ENCODE results near the gene TMBIM6.

TMBIM6 gene

DNA sequence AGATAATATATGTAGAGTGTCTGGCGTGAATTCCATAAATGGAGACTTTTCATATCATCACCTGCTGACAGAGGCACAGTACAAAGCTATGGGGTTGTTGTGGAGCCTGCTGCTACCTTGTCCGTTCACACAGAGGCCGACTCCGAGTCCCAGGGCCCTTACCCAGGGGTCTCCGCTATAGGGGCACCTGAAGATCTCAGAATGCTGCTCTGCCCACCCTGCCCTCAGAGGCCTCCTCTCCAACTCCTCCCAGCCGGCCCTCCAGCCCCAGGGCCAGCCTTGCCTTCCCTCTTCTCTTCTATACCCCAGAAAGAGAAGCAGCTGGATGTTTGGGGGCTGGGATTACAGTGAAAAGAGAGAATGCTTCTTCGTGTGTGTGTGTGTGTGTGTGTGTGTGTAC lies 65.5 kb downstream of the TMBIM6 start:
- Histone ChIP-seq H3K27me3 (replicated peaks) (no peaks in the 10 kb centered on the region), H3K27ac (no peak overlapping the region), H3K4me3 (ENCODE audit: low read depth, low read length) (no peak overlapping the region), H3K36me3 (replicated peaks) (peaks cover 39% of the 10 kb centered on the region)
- DNase-seq: no peak
- TF ChIP-seq, protein P1, sequence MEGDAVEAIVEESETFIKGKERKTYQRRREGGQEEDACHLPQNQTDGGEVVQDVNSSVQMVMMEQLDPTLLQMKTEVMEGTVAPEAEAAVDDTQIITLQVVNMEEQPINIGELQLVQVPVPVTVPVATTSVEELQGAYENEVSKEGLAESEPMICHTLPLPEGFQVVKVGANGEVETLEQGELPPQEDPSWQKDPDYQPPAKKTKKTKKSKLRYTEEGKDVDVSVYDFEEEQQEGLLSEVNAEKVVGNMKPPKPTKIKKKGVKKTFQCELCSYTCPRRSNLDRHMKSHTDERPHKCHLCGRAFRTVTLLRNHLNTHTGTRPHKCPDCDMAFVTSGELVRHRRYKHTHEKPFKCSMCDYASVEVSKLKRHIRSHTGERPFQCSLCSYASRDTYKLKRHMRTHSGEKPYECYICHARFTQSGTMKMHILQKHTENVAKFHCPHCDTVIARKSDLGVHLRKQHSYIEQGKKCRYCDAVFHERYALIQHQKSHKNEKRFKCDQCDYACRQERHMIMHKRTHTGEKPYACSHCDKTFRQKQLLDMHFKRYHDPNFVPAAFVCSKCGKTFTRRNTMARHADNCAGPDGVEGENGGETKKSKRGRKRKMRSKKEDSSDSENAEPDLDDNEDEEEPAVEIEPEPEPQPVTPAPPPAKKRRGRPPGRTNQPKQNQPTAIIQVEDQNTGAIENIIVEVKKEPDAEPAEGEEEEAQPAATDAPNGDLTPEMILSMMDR (IDR thresholded peaks at IDR 0.05; ENCODE audit: low read depth, low read length, missing control alignments): no peak
- in situ Hi-C loops (cut with HindIII; ENCODE audit: low pct_ligation_motif_present, low sequenced_read_pairs): no loop called here

DNA sequence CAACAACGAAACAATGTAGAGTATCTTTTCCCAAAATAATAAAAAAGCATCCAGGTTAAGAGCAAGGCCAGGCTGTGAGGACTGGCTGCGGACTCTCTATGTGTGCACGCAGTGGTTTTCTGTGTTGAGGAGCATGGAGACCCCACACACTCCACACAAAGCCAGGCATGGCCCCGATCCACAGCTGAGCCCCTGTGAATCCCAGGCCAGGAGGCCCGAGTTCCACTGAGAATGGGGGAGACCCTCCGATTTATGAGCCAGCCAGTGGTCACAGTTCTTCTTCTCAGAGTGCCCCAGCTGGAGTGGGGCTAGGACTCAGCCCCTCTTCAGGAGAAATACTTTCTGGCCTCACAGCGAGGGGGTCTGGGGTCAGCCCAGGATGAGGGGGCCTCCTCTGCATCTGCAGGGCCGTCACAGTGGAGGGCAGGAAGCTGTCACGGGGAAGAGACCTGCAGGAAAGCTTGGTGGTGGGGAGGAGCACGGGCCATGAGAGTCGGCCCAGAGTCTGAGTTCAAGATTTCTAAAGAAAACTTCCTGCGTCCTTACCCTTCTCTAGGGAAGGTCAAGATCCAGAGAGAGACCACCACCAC lies 66.7 kb downstream of the TMBIM6 start:
- Histone ChIP-seq H3K4me3 (ENCODE audit: low read depth, low read length) (no peak overlapping the region), H3K36me3 (replicated peaks) (peaks cover 30% of the 10 kb centered on the region), H3K27me3 (replicated peaks) (no peaks in the 10 kb centered on the region), H3K27ac (no peak overlapping the region)
- TF ChIP-seq, protein P1 (IDR thresholded peaks at IDR 0.05; ENCODE audit: low read depth, low read length, missing control alignments): no peak
- in situ Hi-C loops (cut with HindIII; ENCODE audit: low pct_ligation_motif_present, low sequenced_read_pairs): no loop called here
- DNase-seq: no peak

- no peak overlapping the region for H3K4me3 ChIP-seq (ENCODE audit: low read depth, low read length)
- in situ Hi-C loops (cut with HindIII; ENCODE audit: low pct_ligation_motif_present, low sequenced_read_pairs): no loop called here
- H3K27ac ChIP-seq: no peak overlapping the region
Measured at GRCh38 chr12:49808686-49809380, 67.5 kb downstream of the TMBIM6 start.

GRCh38 chr12:49809381-49809905 lies 68.1 kb downstream of the TMBIM6 start:
- H3K36me3 ChIP-seq (replicated peaks): peaks cover 20% of the 10 kb centered on the region
- no peak overlapping the region for H3K27ac ChIP-seq
- TF ChIP-seq, protein P1 (IDR thresholded peaks at IDR 0.05; ENCODE audit: low read depth, low read length, missing control alignments): no peak
- in situ Hi-C loops (cut with HindIII; ENCODE audit: low pct_ligation_motif_present, low sequenced_read_pairs): no loop called here
- DNase-seq: no peak
- no peak overlapping the region for H3K4me3 ChIP-seq (ENCODE audit: low read depth, low read length)
- no peaks in the 10 kb centered on the region for H3K27me3 ChIP-seq (replicated peaks)

More at GRCh38 chr12:49808686-49809380, 67.5 kb downstream of the TMBIM6 start:
- peaks cover 23% of the 10 kb centered on the region for H3K36me3 ChIP-seq (replicated peaks)
- H3K27me3 ChIP-seq (replicated peaks): no peaks in the 10 kb centered on the region
- TF ChIP-seq, protein P1 (IDR thresholded peaks at IDR 0.05; ENCODE audit: low read depth, low read length, missing control alignments): no peak
- DNase-seq: no peak

DNA sequence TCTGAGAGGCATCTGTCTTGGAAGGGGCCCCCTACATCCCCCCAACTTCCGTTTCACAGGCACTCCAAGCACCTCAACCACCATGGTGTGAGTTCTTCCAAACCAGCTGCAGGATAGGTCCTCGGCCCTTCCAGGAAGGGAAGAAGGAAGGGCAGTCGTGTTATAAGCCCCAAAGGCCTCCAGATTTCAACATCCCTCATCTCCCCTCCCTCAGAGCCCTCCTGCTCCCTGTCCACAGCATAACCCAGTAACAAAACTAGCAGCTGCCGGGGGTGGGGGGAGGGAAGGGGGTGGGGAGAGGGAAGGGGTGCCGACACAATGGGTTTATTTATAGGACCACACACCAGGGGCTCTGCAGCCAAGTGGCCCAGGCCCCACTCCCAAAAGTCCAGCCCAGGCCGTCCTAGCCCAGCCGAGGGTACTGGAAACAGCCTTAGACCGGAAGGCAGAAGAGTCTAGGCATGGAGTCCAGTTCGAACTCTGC lies 68.6 kb downstream of the TMBIM6 start:
- in situ Hi-C loops (cut with HindIII; ENCODE audit: low pct_ligation_motif_present, low sequenced_read_pairs): no loop called here
- Histone ChIP-seq H3K4me3 (ENCODE audit: low read depth, low read length) (no peak overlapping the region), H3K36me3 (replicated peaks) (peaks cover 15% of the 10 kb centered on the region), H3K27ac (no peak overlapping the region), H3K27me3 (replicated peaks) (no peaks in the 10 kb centered on the region)
- DNase-seq: no peak
- TF ChIP-seq, protein P1 (IDR thresholded peaks at IDR 0.05; ENCODE audit: low read depth, low read length, missing control alignments): no peak

All from brain microvascular endothelial cell (primary cell).